ENCODE data around the gene NRCAM.
A peak's percentile ranks its signal among the peaks of the same experiment; 100 is the strongest.
"Not testable (repeated sequence)": the region's sequence is repeated elsewhere in the genome, so short reads cannot be mapped to it uniquely, and the experiment has no call there.

NRCAM gene

DNA sequence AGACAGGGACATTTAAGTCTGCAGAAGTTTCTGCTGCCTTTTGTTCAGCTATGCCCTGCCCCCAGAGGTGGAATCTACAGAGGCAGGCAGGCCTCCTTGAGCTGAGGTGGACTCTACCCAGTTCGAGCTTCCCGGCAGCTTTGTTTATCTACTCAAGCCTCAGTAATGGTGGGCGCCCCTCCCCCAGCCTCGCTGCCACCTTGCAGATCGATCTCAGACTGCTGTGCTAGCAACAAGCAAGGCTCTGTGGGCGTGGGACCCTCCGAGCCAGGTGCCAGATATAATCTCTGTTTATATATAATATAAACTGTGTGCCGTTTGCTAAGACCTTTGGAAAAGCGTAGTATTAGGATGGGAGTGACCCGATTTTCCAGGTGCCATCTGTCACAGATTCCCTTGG is 63.1 kb downstream of the NRCAM start:
- DNase-seq = not testable (repeated sequence)

DNA sequence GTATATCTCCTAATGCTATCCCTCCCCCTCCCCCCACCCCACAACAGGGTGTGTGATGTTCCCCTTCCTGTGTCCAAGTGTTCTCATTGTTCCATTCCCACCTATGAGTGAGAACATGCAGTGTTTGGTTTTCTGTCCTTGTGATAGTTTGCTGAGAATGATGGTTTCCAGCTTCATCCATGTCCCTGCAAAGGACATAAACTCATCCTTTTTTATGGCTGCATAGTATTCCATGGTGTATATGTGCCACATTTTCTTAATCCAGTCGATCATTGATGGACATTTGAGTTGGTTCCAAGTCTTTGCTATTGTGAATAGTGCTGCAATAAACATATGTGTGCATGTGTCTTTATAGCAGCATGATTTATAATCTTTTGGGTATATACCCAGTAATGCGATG is 68.5 kb downstream of the NRCAM start:
- not testable (repeated sequence) for DNase-seq

DNA sequence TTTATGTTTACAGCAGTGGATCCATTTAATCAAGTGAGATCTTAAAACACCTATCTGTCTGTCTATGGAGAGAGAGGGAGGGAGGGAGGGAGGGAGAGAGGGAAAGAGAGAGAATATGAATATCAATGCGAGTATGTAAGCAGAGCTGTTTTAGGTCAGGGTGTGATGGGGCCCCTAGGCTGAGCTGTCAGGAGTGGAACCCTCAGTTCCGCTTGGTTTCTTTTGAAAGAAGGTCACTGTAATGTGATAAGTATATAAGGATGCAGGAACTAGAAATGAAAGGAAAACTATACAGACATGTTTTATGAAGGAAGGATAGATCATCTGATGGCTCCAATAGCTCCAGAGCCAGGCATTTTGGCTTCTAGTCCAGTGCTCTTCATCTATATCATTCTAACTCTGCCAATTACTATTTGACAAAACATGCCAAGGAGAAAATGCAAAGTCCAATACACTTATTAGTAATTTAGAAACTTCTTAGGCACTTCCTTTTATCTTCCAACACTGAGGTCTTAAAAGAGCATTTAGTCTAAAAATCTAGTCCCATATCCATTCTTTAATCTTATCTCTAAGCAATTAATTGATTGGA is 70.3 kb downstream of the NRCAM start:
- DNase-seq = no peak

GRCh38 chr7:108384716-108385483 is 71.3 kb downstream of the NRCAM start:
- no peak for DNase-seq

GRCh38 chr7:108382932-108383331 is 73.3 kb downstream of the NRCAM start:
- no peak for DNase-seq

- no peak for DNase-seq
Measured at GRCh38 chr7:108380517-108380916, 75.7 kb downstream of the NRCAM start.

- no peak for DNase-seq
Measured at GRCh38 chr7:108376206-108376605, 80.0 kb downstream of the NRCAM start.

GRCh38 chr7:108375668-108376067 is 80.6 kb downstream of the NRCAM start:
- DNase-seq = no peak

DNA sequence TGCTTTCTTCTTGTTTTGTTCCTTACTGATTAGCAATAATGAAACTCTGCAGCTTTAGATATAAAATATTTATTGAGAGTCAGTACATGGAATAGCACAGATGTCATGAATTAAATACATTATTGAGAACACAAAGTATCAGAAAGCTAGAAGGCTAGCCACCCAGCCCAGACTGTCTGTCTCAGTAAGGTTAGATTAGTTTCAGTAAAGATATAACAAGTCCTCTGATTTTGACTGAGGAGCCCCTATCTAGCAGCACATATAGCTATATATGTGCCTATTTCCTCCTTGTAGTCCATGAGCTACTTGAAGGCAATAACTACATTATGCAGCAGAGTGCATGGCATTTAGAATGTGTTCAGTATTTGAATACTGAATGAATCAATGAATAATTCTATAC is 81.3 kb downstream of the NRCAM start:
- no peak for DNase-seq

DNA sequence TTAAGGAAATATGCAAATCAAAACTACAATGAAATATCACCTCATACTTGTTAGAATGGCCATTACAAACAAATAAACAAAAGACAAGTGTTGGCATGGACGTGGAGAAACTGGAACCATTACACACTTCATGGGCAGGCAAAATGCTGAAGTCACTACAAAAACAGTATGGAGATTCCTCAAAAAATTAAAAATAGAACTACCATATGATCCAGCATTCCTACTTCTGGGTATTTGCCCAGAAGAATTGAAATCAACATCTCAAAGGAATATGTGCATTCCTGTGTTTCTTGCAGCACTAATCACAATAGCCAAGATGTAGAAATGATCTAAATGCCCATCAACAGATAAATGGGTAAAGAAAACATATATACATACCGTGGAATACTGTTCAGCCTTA is 83.6 kb downstream of the NRCAM start:
- no peak for DNase-seq

DNA sequence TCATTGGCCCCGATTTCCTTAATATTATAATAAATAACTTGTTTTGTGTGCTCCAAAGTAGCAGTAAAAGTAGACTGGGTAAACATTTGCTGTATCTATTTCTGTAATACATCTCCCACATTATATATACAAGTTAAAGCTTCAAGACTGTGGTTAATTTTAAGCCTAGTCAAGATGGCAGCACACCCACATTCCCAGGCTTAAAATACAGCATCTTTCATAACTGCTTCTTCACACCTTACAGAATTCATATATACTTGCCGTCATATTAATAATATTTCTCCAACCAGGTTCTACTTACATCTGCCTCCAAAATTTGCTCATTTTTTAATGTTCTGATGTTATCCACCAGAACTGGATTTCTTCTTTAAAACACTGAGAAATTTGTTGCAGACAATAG is 85.6 kb downstream of the NRCAM start:
- no peak for DNase-seq

- no peak for DNase-seq
Measured at GRCh38 chr7:108368466-108368865, 87.8 kb downstream of the NRCAM start.

- no peak for DNase-seq
Measured at GRCh38 chr7:108367946-108368345, 88.3 kb downstream of the NRCAM start.

DNA sequence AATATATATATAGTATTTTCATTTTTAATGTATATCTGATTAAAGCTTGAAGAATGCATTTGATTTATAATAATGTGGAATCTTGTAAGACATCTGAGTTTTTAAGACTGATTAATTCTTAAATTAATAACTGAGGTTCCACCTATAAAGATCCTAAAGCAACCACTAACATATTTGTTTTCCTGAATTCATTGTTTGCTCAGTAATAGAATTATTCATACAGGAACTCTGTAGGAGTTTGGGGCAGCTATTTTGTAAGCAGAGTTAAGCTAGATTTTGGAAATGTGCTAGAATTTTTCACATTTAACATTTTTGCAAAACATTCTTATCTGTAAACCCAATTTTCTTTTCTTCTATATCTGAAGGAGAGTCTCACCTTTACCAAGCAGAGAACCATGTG is 88.9 kb downstream of the NRCAM start:
- DNase-seq = no peak

DNA sequence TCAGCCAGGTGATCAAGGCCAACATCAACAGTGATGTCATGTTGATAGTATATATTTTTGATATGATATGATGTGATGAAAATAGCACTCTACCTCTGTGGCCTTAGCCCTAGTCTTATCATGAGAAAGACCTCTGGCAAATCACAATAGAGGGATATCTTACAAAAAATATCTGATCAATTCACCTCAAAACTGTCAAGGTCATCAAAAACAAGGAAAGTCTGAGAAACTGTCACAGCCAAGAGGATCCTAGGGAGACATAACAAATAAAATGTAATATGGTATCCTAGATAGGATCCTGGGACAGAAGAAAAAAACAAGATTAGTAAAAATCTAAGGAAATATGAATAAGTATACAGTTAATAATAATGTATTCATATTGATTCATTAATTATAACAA is 92.6 kb downstream of the NRCAM start:
- no peak for DNase-seq

GRCh38 chr7:108360058-108360800 is 96.0 kb downstream of the NRCAM start:
- DNase-seq = no peak

DNA sequence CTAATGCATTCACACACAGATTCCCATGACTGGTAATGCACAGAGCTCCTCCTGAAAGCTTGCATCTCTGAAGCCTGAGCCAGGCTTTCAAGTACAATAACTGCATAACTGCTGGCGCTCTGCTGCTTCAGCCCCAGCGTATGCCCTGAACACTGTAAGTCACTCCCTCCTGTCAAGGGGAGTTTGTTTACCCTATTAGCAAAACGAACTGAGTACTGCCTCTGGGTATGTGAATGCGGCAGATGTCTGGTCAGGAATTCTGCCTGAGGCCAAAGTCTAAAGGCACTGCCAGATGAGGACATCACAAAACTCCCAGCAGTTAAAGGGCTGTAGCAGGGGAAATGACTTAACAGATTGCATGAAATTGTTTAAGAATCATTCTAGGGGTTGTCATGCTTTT is 97.7 kb downstream of the NRCAM start:
- peak; percentile 83 for DNase-seq

GRCh38 chr7:108351729-108352131 is 104.5 kb downstream of the NRCAM start:
- peak; percentile 52 for DNase-seq

DNA sequence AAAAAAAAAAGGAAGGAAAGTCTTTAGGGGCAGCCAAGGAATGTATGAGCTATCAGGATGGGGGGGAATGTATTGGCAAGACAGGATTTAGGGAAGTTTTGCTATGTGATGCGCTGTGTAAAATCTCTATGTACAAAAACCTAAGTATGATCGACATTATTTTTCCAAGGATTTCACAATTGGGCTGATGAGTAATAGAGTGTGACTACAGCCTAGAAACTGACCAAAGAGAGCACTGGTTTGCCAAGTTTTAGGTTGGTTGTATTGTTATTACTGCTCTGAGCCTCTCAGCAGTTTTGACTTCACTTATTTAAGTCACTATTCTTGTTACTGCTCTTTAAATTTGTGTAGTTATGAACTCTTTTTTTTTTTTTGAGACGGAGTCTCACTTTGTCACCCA is 107.3 kb downstream of the NRCAM start:
- DNase-seq = no peak

- no peak for DNase-seq
Measured at GRCh38 chr7:108347616-108348015, 108.6 kb downstream of the NRCAM start.

DNA sequence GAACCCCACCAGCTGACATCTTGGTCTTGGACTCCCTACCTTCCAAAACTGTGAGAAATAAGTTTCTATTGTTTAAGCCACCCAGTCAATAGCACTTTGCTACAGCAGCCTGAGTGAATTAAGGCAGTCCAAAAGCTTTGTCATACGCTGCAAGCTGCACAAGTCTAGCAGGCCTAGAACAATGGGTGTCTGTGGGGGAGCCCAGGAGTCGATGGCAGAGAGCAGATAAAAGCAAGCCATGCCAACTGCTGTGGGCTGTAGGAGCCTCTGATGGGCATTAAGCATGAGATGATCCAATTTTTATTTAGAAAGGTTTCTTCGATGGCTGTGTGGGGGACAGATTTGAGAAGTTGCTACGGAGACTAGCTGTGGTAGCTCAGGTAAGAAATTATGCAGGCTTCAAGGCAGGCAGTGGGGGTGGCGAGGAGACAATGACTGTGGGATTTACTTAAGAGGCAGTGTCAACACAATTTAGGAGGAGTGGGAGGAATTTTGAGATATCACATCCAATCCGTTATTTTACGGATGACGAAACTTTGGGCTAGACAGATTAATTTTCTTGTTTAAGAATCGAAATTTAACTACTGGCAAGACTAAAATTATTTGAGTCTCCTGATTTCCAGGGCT is 110.4 kb downstream of the NRCAM start:
- no peak for DNase-seq

GRCh38 chr7:108340856-108341411 is 115.3 kb downstream of the NRCAM start:
- DNase-seq = no peak

DNA sequence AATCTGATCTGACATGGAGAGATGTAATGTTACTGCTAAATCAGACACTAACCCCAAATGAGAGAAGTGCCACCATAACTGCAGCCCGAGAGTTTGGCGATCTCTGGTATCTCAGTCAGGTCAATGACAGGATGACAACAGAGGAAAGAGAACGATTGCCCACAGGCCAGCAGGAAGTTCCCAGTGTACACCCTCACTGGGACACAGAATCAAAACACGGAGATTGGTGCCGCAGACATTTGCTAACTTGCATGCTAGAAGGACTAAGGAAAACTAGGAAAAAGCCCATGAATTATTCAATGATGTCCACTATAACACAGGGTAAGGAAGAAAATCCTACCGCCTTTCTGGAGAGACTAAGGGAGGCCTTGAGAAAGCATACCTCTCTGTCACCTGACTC is 115.8 kb downstream of the NRCAM start:
- not testable (repeated sequence) for DNase-seq
